IPS-15b (cell line): Measurements from ENCODE around the gene MAGIX.
"Not testable (repeated sequence)": the region's sequence is repeated elsewhere in the genome, so short reads cannot be mapped to it uniquely, and the experiment has no call there.

Source experiments
- H3K27me3 ChIP-seq: one replicate; pipeline ENCODE4 v1.6.1; 2013; ENCODE audit warnings: low read length; ENCODE audit not compliant: control insufficient read depth, insufficient read depth
- H3K36me3 ChIP-seq: one replicate; pipeline ENCODE4 v1.6.1; 2013; ENCODE audit warnings: low read length; ENCODE audit not compliant: control insufficient read depth, insufficient read depth
- H3K4me1 ChIP-seq: one replicate; pipeline ENCODE4 v1.6.1; 2013; ENCODE audit warnings: mild to moderate bottlenecking, low read length; ENCODE audit not compliant: control insufficient read depth, insufficient read depth
- H3K4me3 ChIP-seq: one replicate; pipeline ENCODE4 v1.5.1; 2013; ENCODE audit warnings: low read depth, low read length
- H3K9ac ChIP-seq: one replicate; pipeline ENCODE4 v1.6.1; 2013; ENCODE audit warnings: low read depth, mild to moderate bottlenecking, low read length
- H3K9me3 ChIP-seq: one replicate; pipeline ENCODE4 v1.6.1; 2013; ENCODE audit warnings: mild to moderate bottlenecking, low read length; ENCODE audit not compliant: control insufficient read depth, insufficient read depth

Gene MAGIX

GRCh38 chrX:49143154-49143553 is 19.4 kb upstream of the MAGIX start:
- not testable (repeated sequence) for H3K9ac ChIP-seq, H3K4me1 ChIP-seq, H3K9me3 ChIP-seq, H3K27me3 ChIP-seq, H3K36me3 ChIP-seq, H3K4me3 ChIP-seq

- H3K9ac ChIP-seq = no peak overlapping the region
- H3K4me3 ChIP-seq = no peak overlapping the region
- no peaks in the 10 kb centered on the region for H3K36me3 ChIP-seq
- H3K27me3 ChIP-seq = no peaks in the 10 kb centered on the region
- no peaks in the 10 kb centered on the region for H3K4me1 ChIP-seq
- H3K9me3 ChIP-seq = no peaks in the 10 kb centered on the region
Measured at GRCh38 chrX:49147282-49147681, 15.3 kb upstream of the MAGIX start.

- Histone ChIP-seq H3K9me3 (no peaks in the 10 kb centered on the region), H3K36me3 (no peaks in the 10 kb centered on the region), H3K9ac (no peak overlapping the region), H3K27me3 (no peaks in the 10 kb centered on the region), H3K4me1 (no peaks in the 10 kb centered on the region), H3K4me3 (no peak overlapping the region)
Measured at GRCh38 chrX:49147936-49148335, 14.6 kb upstream of the MAGIX start.

GRCh38 chrX:49148390-49149100 is 14.0 kb upstream of the MAGIX start:
- not testable (repeated sequence) for H3K9ac ChIP-seq, H3K4me3 ChIP-seq, H3K36me3 ChIP-seq, H3K27me3 ChIP-seq, H3K4me1 ChIP-seq, H3K9me3 ChIP-seq

- not testable (repeated sequence) for H3K9ac ChIP-seq
Measured at GRCh38 chrX:49149291-49149690, 13.3 kb upstream of the MAGIX start.

GRCh38 chrX:49153467-49153866 is 9.1 kb upstream of the MAGIX start:
- Histone ChIP-seq H3K27me3 (peaks cover 13% of the 10 kb centered on the region), H3K4me3 (no peak overlapping the region), H3K9me3 (no peaks in the 10 kb centered on the region), H3K4me1 (peaks cover 2% of the 10 kb centered on the region), H3K36me3 (no peaks in the 10 kb centered on the region), H3K9ac (no peak overlapping the region)

More at GRCh38 chrX:49149291-49149690, 13.3 kb upstream of the MAGIX start:
- H3K36me3 ChIP-seq, H3K4me3 ChIP-seq, H3K4me1 ChIP-seq, H3K9me3 ChIP-seq, H3K27me3 ChIP-seq: not testable (repeated sequence)

- Histone ChIP-seq H3K4me3 (peak overlapping the region; percentile 59), H3K9me3 (no peaks in the 10 kb centered on the region), H3K36me3 (no peaks in the 10 kb centered on the region), H3K9ac (no peak overlapping the region), H3K4me1 (peaks cover 2% of the 10 kb centered on the region), H3K27me3 (peaks cover 29% of the 10 kb centered on the region)
Measured at GRCh38 chrX:49155243-49155899, 7.2 kb upstream of the MAGIX start.

- Histone ChIP-seq H3K4me1 (peaks cover 2% of the 10 kb centered on the region), H3K27me3 (peaks cover 31% of the 10 kb centered on the region), H3K4me3 (peak overlapping the region; percentile 59), H3K9ac (no peak overlapping the region), H3K9me3 (no peaks in the 10 kb centered on the region), H3K36me3 (no peaks in the 10 kb centered on the region)
Measured at GRCh38 chrX:49155900-49156837, 6.4 kb upstream of the MAGIX start.

GRCh38 chrX:49157194-49157593 is 5.4 kb upstream of the MAGIX start:
- H3K9me3 ChIP-seq = no peaks in the 10 kb centered on the region
- no peaks in the 10 kb centered on the region for H3K36me3 ChIP-seq
- H3K4me3 ChIP-seq = peak overlapping the region; percentile 13
- H3K9ac ChIP-seq = no peak overlapping the region
- H3K4me1 ChIP-seq = peaks cover 2% of the 10 kb centered on the region
- H3K27me3 ChIP-seq = peaks cover 39% of the 10 kb centered on the region

GRCh38 chrX:49160908-49161307 is 1.6 kb upstream of the MAGIX start:
- Histone ChIP-seq H3K27me3 (peaks cover 56% of the 10 kb centered on the region), H3K4me3 (no peak overlapping the region), H3K36me3 (no peaks in the 10 kb centered on the region), H3K9me3 (no peaks in the 10 kb centered on the region), H3K9ac (no peak overlapping the region), H3K4me1 (no peaks in the 10 kb centered on the region)

GRCh38 chrX:49161632-49162031 is 926 bp upstream of the MAGIX start:
- Histone ChIP-seq H3K9ac (no peak overlapping the region), H3K27me3 (peaks cover 58% of the 10 kb centered on the region), H3K4me3 (no peak overlapping the region), H3K4me1 (no peaks in the 10 kb centered on the region), H3K36me3 (no peaks in the 10 kb centered on the region), H3K9me3 (no peaks in the 10 kb centered on the region)
